H1 (cell line): Measurements from ENCODE around the gene CCDC183. TPM values are rescaled to one million over a fixed set of nuclear protein-coding genes. Genes with fewer than 3 reads are reported as not detected.
A peak's percentile ranks its signal among the peaks of the same experiment; 100 is the strongest.

Experiments
- CTCF ChIA-PET: fragments of 300-600 bp; sonication (Branson Sonifier 250); formaldehyde crosslinking; loops from one replicate; lab custom pipeline; 2021; ENCODE audit not compliant: partially characterized antibody; lab: Charles Lee
- POLR2A ChIA-PET: fragments of 300-600 bp; sonication (Branson Sonifier 250); formaldehyde crosslinking; loops from one replicate; lab custom pipeline; 2021; ENCODE audit warnings: inconsistent platforms; ENCODE audit not compliant: partially characterized antibody; lab: Charles Lee
- DNase-seq, 2 experiments: peaks; one replicate each; pipeline versions ENCODE4 v3.0.0 to v3.0.0-alpha.2; 2010 to 2022; ENCODE audit warnings: low spot score in 2 of 2, low read depth in 1 of 2, mixed read lengths in 1 of 2
- FAIRE-seq: peaks from 2 replicates; lab custom pipeline; 2011; peaks lifted over from hg19 to GRCh38; lab: Jason Lieb, UNC
- H2AFZ ChIP-seq: 2 replicates; pipeline ENCODE4 v1.8.1; 2012; ENCODE audit warnings: low read length, inconsistent platforms
- H2AK5ac ChIP-seq: 2 replicates; pipeline ENCODE4 v1.6.1; 2013; ENCODE audit warnings: low read depth, low read length
- H2BK120ac ChIP-seq: replicated peaks from 2 replicates; pipeline ENCODE3; 2013; ENCODE audit warnings: low read depth, low read length, inconsistent platforms
- H2BK12ac ChIP-seq: 2 replicates; pipeline ENCODE4 v1.6.1; 2013; ENCODE audit warnings: low read depth, low read length
- H2BK15ac ChIP-seq: 2 replicates; pipeline ENCODE4 v1.6.1; 2013; ENCODE audit warnings: low read length
- H2BK20ac ChIP-seq: 2 replicates; pipeline ENCODE4 v1.6.1; 2013; ENCODE audit warnings: low read length
- H2BK5ac ChIP-seq: 2 replicates; pipeline ENCODE4 v1.6.1; 2013; ENCODE audit warnings: low read depth, low read length
- H3K14ac ChIP-seq: 2 replicates; pipeline ENCODE4 v1.6.1; 2013; ENCODE audit warnings: inconsistent platforms; ENCODE audit not compliant: insufficient read length
- H3K18ac ChIP-seq: 2 replicates; pipeline ENCODE4 v1.6.1; 2013; ENCODE audit warnings: low read length; ENCODE audit errors: extremely low read depth
- H3K23ac ChIP-seq: 2 replicates; pipeline ENCODE4 v1.6.1; 2013; ENCODE audit warnings: inconsistent platforms; ENCODE audit not compliant: insufficient read length
- H3K23me2 ChIP-seq: 2 replicates; pipeline ENCODE4 v1.6.1; 2013; ENCODE audit warnings: low read depth, low read length
- H3K27ac ChIP-seq: 2 replicates; pipeline ENCODE4 v1.6.1; 2011; ENCODE audit warnings: low read depth, low read length, inconsistent platforms
- H3K27me3 ChIP-seq, 4 experiments: replicated peaks in 1 of 4; 1 replicate in 1 of 4; 2 replicates in 3 of 4; pipeline versions ENCODE4 v1.6.1 to v1.8.1; 2011 to 2013; ENCODE audit warnings: low read length in 3 of 4, mild to moderate bottlenecking in 3 of 4, inconsistent platforms in 2 of 4, mixed read lengths in 2 of 4, moderate library complexity in 1 of 4; ENCODE audit not compliant: control insufficient read depth in 3 of 4, insufficient read depth in 3 of 4; ENCODE audit errors: extremely low read depth in 1 of 4
- H3K36me3 ChIP-seq, 4 experiments: 2 replicates each; pipeline versions ENCODE4 v1.6.1 to v1.8.1; 2011 to 2013; ENCODE audit warnings: mild to moderate bottlenecking in 4 of 4, low read length in 3 of 4, moderate library complexity in 2 of 4, control low read depth in 1 of 4, inconsistent platforms in 1 of 4; ENCODE audit not compliant: insufficient read depth in 4 of 4, control insufficient read depth in 2 of 4
- H3K4ac ChIP-seq: replicated peaks from 2 replicates; pipeline ENCODE3; 2013; ENCODE audit warnings: low read length, low read depth, mixed read lengths, inconsistent platforms; ENCODE audit not compliant: insufficient read length
- H3K4me1 ChIP-seq, 4 experiments: replicated peaks in 1 of 4; 1 replicate in 1 of 4; 2 replicates in 3 of 4; pipeline versions ENCODE4 v1.6.1 to v1.8.1; 2011 to 2013; ENCODE audit warnings: low read length in 3 of 4, inconsistent platforms in 2 of 4, mixed read lengths in 1 of 4; ENCODE audit not compliant: insufficient read depth in 4 of 4, control insufficient read depth in 3 of 4
- H3K4me2 ChIP-seq, 2 experiments: 2 replicates each; pipeline versions ENCODE4 v1.6.1 to v1.8.1; 2011 to 2013; ENCODE audit warnings: low read depth in 2 of 2, low read length in 2 of 2, control low read depth in 1 of 2, inconsistent platforms in 1 of 2, mild to moderate bottlenecking in 1 of 2; ENCODE audit not compliant: insufficient read depth in 1 of 2
- H3K4me3 ChIP-seq, 4 experiments: fragments of 200-600, 300-600 bp in 1 of 4; sonication (generic), shearing (Covaris generic), sonication (Bioruptor Twin) in 1 of 4; 2 replicates each; pipeline versions ENCODE4 v1.5.1 to v1.8.1; 2011 to 2016; ENCODE audit warnings: low read length in 4 of 4, low read depth in 3 of 4, control low read depth in 2 of 4, inconsistent platforms in 2 of 4, mild to moderate bottlenecking in 2 of 4, mixed read lengths in 1 of 4, moderate library complexity in 1 of 4; ENCODE audit not compliant: insufficient read depth in 2 of 4; ENCODE audit errors: extremely low read depth in 1 of 4
- H3K56ac ChIP-seq: replicated peaks from 2 replicates; pipeline ENCODE3; 2013; ENCODE audit warnings: low read depth, mild to moderate bottlenecking, mixed read lengths, low read length, inconsistent platforms; ENCODE audit not compliant: insufficient read length
- H3K79me1 ChIP-seq: 2 replicates; pipeline ENCODE4 v1.6.1; 2013; ENCODE audit warnings: low read depth, low read length, control low read depth
- H3K79me2 ChIP-seq, 2 experiments: 2 replicates each; pipeline versions ENCODE4 v1.6.1 to v1.8.1; 2012 to 2013; ENCODE audit warnings: low read length in 2 of 2, mild to moderate bottlenecking in 2 of 2, inconsistent platforms in 1 of 2; ENCODE audit not compliant: insufficient read depth in 2 of 2, control insufficient read depth in 1 of 2
- H3K9ac ChIP-seq, 4 experiments: replicated peaks in 1 of 4; 1 replicate in 1 of 4; 2 replicates in 3 of 4; pipeline versions ENCODE4 v1.6.1 to v1.8.1; 2011 to 2013; ENCODE audit warnings: low read depth in 3 of 4, low read length in 3 of 4, control low read depth in 2 of 4, mild to moderate bottlenecking in 2 of 4, moderate library complexity in 2 of 4, inconsistent platforms in 1 of 4; ENCODE audit errors: extremely low read depth in 1 of 4
- H3K9me3 ChIP-seq, 2 experiments: 2 replicates each; pipeline versions ENCODE4 v1.6.1 to v1.8.1; 2012 to 2013; ENCODE audit warnings: mild to moderate bottlenecking in 2 of 2, moderate library complexity in 2 of 2, control low read depth in 1 of 2, inconsistent platforms in 1 of 2, low read depth in 1 of 2, low read length in 1 of 2, mixed read lengths in 1 of 2; ENCODE audit not compliant: insufficient read depth in 2 of 2
- H4K20me1 ChIP-seq, 2 experiments: replicated peaks in 1 of 2; 2 replicates each; pipeline versions ENCODE3 to v1.8.1; 2011 to 2013; ENCODE audit warnings: inconsistent platforms in 2 of 2, low read length in 2 of 2, mild to moderate bottlenecking in 1 of 2; ENCODE audit not compliant: insufficient read depth in 2 of 2, control insufficient read depth in 1 of 2
- H4K5ac ChIP-seq: 2 replicates; pipeline ENCODE4 v1.6.1; 2013; ENCODE audit warnings: low read length, low read depth, mixed read lengths, inconsistent platforms; ENCODE audit not compliant: insufficient read length
- H4K8ac ChIP-seq: 2 replicates; pipeline ENCODE4 v1.8.0; 2013; ENCODE audit warnings: mild to moderate bottlenecking, moderate library complexity, low read length, inconsistent platforms; ENCODE audit not compliant: insufficient read depth; ENCODE audit errors: extremely low read depth
- H4K91ac ChIP-seq: replicated peaks from 2 replicates; pipeline ENCODE3; 2013; ENCODE audit warnings: low read length, mixed read lengths, inconsistent platforms; ENCODE audit not compliant: insufficient read length
- FOSL1 ChIP-seq: IDR thresholded peaks from 2 replicates; pipeline ENCODE4 v1.6.1; 2011; ENCODE audit warnings: mild to moderate bottlenecking, low read depth, low read length, moderate library complexity; ENCODE audit not compliant: insufficient read depth
- GABPA ChIP-seq: IDR thresholded peaks from 2 replicates; pipeline ENCODE4 v1.6.1; 2011; ENCODE audit warnings: mild to moderate bottlenecking, low read length, moderate library complexity, borderline replicate concordance; ENCODE audit not compliant: insufficient read depth
- POLR2A ChIP-seq, 2 experiments: IDR thresholded peaks; 1 replicate in 1 of 2; 2 replicates in 1 of 2; pipeline ENCODE4 v1.6.1; 2011; ENCODE audit warnings: low read depth in 2 of 2, low read length in 2 of 2, mild to moderate bottlenecking in 2 of 2; ENCODE audit errors: control extremely low read depth in 1 of 2
- SP4 ChIP-seq: IDR thresholded peaks from 2 replicates; pipeline ENCODE4 v1.6.1; 2012; ENCODE audit warnings: low read length, inconsistent platforms
- WGBS, 2 experiments: shearing (Covaris generic) in 1 of 2; methylation state at CpG; one replicate each; pipeline versions ENCODE4 v1.1.6 to v1.1.7; 2013 to 2015; ENCODE audit warnings: low lambda C conversion rate in 2 of 2, mixed read lengths in 2 of 2, inconsistent platforms in 1 of 2, low coverage in 1 of 2, missing lambda C conversion rate in 1 of 2; ENCODE audit not compliant: insufficient replicate concordance in 2 of 2, insufficient coverage in 1 of 2, insufficient read length in 1 of 2; ENCODE audit errors: extremely low coverage in 1 of 2, missing lambda C conversion rate in 1 of 2; 5-methylcytosine and 5-hydroxymethylcytosine counted together
- polyA plus RNA-seq, 7 experiments: library from polyadenylated mRNA; depleted of rRNA in 3 of 7; stranded (reverse) in 5 of 7; unstranded in 2 of 7; fragments of >200 nt in 5 of 7; fragments of 200-250 nt in 2 of 7; gene quantifications; 1 replicate in 5 of 7; 2 replicates in 1 of 7; 4 replicates in 1 of 7; pipeline versions ENCODE4 v1.2.1 to v1.2.3, GENCODE V29; 2011 to 2013; ENCODE audit warnings: missing spikeins in 2 of 7, mixed read lengths in 2 of 7
- total RNA-seq: library from RNA; stranded (reverse); fragmentation: NEBNext Ultra II Directional; extraction: Animal tissue kit (Norgen Biotek cat#: 25700); gene quantifications from 2 replicates; pipeline ENCODE4 v1.2.1, GENCODE V29; 2021

Gene CCDC183
- total and polyA plus RNA-seq, 2 of the 8 experiments (the other 6 are each of a cell fraction or from before 2014, with no cell fraction given) = 0.51 to 1.6 TPM

- Histone ChIP-seq H3K4me1 (peaks cover 5 to 24% (median 16%) of the 10 kb centered on the region in 4 experiments), H2BK5ac (no peak overlapping the region), H3K56ac (no peak overlapping the region), H3K9me3 (no peaks in the 10 kb centered on the region; a peak in 1 of 4 replicates), H2BK20ac (no peak overlapping the region), H3K27ac (no peak overlapping the region), H2AK5ac (no peak overlapping the region), H3K4me2 (no peak overlapping the region), H4K20me1 (peaks cover 1 to 4% of the 10 kb centered on the region in 2 experiments), H2BK12ac (no peak overlapping the region), H2BK120ac (no peak overlapping the region), H4K8ac (no peak overlapping the region), H3K36me3 (peaks cover 0 to 21% (median 4%) of the 10 kb centered on the region in 4 experiments; a peak in 2 of 8 replicates), H3K4ac (no peak overlapping the region), H3K9ac (no peak overlapping the region), H3K4me3 (no peak overlapping the region), H3K23ac (no peak overlapping the region), H3K79me1 (no peaks in the 10 kb centered on the region), H2AFZ (no peak overlapping the region), H2BK15ac (no peak overlapping the region), H4K5ac (no peak overlapping the region), H3K18ac (no peak overlapping the region), H3K14ac (no peak overlapping the region), H4K91ac (no peak overlapping the region), H3K27me3 (no peaks in the 10 kb centered on the region), H3K23me2 (no peaks in the 10 kb centered on the region; the same call in 1 of the 2 replicates), H3K79me2 (no peaks in the 10 kb centered on the region)
- TF ChIP-seq FOSL1 = no peak
- no peak for TF ChIP-seq SP4
- 0 out of 2 replicates have a peak, but pooled peaks have one; percentile 8 for TF ChIP-seq GABPA
- peak in 1 of 2 experiments; percentile 57; a peak in 1 of 3 replicates for TF ChIP-seq POLR2A (IDR thresholded peaks at IDR 0.05; ENCODE audit: control extremely low read depth in 1 of 2, low read depth in 2 of 2, low read length in 2 of 2)
- WGBS, 2 experiments = 89% methylated on average over 23 of the region's 32 CpGs; no CpG with 5 or more reads in 1 of the 2 experiments
- DNase-seq (no peak), FAIRE-seq (no peak)
- ChIA-PET CTCF (interaction anchor here (0.9 to 8.9 kb wide), 16 partner anchors 9 to 228 kb away, joined by 3 to 131 read pairs (median 4); no protein-coding TSS in a partner anchor), POLR2A (interaction anchor here (0.8 to 20.5 kb wide), 9 partner anchors 6 to 108 kb away, joined by 3 to 248 read pairs (median 8); partner anchors contain the start of genes MAMDC4 and RABL6)
These were observed 44.2 kb downstream of the CCDC183 start for GRCh38 chr9:136840140-136840876.
